ENCODE data around the gene LIN9. TPM values are rescaled to one million over a fixed set of nuclear protein-coding genes. Genes with fewer than 3 reads are reported as not detected.
A peak's percentile ranks its signal among the peaks of the same experiment; 100 is the strongest.
"Not testable (repeated sequence)": the region's sequence is repeated elsewhere in the genome, so short reads cannot be mapped to it uniquely, and the experiment has no call there.

Gene LIN9
- total RNA-seq, 1 donor from 2014 or later: 0.70 TPM

DNA sequence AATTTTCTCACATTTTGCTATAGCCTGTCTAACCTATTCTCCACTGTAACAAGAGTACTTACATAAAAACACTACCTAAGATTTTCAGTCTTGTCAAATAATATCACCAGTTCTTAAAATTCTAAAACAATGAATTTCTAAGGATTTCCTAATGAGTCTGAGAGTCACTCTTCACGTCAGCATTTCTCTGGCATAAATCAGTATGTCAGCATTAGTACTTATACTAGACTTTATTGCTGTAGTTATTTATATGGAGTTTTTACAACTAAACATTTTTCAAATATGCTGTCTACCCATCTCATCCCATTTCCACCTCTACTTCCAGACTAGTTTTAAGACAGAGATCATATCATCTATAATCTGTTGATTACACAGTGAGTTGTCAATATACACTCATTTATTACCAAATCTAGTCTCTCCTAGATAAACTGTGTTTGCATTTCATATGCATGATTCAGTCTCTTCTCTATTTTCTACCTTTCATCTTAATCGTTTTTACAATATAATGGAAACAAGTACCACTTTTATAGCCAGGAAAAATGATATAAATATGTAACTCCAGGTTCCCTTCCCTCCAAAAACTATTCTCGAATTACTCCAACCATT, 32.8 kb downstream of the LIN9 start:
- ATAC-seq (no peak), DNase-seq (ENCODE audit: low spot score) (no peak)

DNA sequence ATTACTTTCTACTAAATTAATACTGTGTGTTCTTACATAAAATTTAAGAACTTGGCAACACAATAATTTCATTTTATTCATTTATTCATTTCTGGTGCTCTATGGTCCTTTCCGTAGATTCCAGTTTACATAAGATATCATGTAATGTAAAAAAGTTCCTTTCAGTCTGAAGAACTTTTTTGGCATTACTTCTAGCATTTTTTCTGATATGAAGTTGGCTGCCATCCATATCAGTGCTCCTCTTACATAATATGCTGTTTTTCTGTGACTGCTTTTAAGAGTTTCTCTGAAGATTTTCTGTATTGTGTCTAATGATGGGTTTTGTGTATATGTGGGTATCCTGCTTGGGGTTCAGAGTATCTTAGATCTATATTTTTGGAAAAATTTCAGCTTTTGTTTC, 34.8 kb downstream of the LIN9 start:
- no peak for ATAC-seq
- no peak for DNase-seq (ENCODE audit: low spot score)

DNA sequence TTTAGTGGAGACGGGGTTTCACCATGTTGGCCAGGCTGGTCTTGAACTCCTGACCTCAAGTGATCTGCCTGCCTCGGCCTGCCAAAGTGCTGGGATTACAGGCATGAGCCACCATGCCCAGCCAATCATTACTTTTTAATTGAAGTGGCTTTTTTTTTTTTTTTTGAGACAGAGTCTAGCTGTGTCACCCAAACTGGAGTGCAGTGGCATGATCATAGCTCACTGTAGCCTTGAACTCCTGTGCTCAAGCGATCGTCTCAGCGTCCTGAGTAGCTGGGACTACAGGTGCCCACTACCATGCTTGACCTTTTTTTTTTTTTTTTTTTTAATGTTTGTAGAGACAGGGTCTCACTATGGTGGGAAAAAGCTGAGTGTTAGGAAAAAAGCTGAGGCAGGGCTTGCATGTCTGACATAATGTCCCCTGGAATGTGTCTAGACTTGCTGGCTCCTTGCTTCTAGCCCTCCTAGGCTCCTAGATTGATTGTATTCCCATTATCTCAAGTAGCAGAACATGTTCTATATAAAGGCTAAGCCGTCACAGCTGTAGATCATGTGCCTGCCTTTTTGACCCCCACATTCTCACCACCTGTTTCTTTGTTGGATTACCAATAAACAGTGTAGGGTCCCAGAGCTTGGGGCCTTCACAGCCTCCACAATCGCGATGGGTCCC, 36.6 kb downstream of the LIN9 start:
- ATAC-seq; DNase-seq (ENCODE audit: low spot score): not testable (repeated sequence)

DNA sequence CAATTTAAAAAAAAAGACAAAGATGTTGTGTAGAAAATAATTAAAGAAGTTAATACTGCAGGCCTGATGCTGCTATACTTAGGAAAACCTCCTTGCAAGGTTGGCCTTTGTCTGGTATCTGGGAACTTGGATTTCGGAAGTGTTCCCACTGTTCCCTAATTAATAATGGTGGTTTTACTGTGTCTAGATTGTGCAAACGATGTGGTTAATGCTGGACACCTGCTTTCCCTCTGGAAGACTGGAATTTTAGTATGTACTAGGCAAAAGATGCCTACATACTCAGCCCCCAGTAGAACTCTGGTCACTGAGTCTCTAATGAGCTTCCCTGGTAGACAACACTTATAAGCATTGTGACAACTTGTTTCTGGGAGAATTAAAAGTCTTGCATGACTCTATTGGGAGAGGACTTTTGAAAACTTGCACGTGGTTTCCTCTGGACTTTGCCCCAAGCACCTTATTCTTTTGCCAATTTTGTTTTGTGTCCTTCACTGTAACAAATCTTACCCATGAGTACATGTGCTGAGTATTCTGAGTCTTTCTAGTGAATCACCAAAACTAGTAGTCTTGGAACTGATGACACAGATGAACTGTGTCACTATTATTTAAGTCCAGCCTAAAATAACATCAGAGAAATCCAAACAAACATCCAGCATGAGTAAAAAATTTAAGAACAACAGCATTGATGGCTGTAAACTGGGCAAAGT, 40.4 kb downstream of the LIN9 start:
- DNase-seq (ENCODE audit: low spot score): no peak
- ATAC-seq: peak; percentile 44

DNA sequence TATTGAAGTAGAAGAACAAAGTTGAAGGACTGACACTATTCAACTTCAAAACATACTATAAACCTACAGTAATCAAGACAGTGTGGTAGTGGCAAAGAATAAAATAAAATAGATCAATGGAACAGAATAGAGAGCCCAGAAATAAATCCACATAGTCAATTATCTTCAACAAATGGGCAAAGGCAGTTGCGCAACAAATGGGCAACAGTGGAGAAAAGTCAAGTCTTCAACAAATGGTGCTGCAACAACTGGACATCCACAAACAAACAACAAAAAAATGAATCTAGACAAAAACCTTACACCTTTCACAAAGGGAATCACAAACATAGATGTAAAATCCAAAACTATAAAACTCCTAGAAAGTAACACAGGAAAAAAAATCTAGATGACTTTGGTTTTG, 47.1 kb downstream of the LIN9 start:
- ATAC-seq (no peak), DNase-seq (ENCODE audit: low spot score) (no peak)

DNA sequence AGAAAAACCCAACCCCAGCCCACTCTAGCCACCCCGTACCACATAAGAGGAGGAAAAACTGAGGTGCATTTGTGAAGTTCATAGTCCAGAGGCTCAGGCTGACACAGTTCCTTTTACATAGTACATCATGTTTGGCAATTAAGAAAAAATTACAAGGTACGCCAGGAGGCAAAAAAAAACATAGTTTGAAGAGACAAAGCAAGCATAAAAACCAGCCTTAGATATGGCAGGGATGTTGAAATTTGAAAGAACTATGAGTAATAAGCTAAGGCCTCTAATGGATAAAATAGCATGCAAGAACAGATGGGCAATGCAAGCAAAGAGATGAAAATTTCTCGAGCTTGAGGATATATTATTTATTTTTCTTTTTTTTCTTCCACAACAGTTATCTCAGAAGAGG, 53.6 kb downstream of the LIN9 start:
- ATAC-seq (no peak), DNase-seq (ENCODE audit: low spot score) (no peak)

DNA sequence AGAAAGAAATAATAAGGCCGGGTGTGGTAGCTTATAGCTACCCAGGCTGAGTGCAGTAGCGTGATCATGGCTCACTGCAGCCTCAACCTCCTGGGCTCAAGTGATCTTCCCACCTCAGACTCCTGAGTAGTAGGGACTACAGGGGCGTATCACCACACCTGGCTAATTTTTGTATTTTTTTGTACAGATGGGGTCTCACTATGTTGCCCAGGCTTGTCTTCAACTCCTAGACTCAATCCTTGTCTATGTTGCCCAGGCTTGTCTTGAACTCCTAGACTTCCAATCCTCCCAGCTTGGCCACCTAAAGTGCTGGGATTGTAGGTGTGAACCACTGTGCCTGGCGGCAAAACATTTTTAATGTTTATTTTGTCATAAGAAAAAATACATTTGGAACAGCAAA, 55.0 kb downstream of the LIN9 start:
- DNase-seq (ENCODE audit: low spot score): no peak
- ATAC-seq: no peak

DNA sequence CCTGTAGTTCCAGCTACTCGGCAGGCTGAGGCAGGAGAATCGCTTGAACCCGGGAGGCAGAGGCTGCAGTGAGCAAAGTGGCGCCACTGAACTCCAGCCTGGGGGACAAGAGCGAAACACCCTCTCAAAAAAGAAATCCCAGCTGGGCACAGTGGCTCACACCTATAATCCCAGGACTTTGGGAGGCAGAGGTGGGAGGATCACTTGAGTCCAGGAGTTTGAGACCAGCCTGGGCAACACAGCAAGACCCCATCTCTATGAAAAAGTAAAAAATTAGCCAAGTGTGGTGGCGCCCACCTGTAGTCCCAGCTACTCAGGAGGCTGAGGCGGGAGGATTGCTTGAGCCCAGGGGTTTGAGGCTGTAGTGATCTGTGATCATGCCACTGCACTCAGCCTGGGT, 56.1 kb downstream of the LIN9 start:
- ATAC-seq: not testable (repeated sequence)

DNA sequence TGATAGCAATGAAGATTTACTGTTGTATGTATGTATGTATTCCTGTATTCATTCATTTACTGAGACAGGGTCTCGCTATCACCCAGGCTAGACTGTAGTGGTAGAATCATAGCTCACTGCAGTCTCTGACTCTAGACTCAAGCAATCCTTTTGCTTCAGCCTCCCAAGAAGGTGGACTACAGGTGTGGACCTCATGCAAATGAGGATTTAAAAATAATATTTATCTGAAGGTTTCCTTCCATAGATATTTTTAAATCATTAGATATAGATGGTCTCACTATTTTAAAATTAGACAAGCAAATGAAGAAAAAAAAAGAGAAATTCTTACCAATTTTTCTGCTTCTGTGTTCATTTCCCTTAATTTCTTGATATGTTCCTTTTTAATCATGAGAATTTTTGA, 58.5 kb downstream of the LIN9 start:
- no peak for ATAC-seq
- DNase-seq (ENCODE audit: low spot score): no peak

More for the DNA sequence above, 56.1 kb downstream of the LIN9 start:
- DNase-seq (ENCODE audit: low spot score): not testable (repeated sequence)

DNA sequence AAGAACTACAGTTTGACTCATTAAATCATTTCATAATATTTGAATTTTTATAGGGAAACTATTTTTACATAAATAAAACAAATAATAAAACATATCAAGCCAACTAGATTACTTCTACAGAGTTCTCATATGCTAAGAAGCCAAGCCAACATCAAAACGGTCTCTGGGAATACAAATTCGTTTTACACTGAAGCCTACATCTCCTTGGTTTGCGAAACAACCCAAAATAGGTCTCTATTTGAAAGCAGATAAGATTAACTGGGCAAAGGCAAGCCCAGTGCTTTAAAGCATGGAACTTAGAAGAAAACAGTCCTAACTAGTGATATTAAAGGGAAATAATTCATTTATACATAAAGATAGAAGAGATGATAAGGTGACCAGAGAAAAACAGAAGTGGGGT, 60.2 kb downstream of the LIN9 start:
- DNase-seq (ENCODE audit: low spot score): no peak
- no peak for ATAC-seq

DNA sequence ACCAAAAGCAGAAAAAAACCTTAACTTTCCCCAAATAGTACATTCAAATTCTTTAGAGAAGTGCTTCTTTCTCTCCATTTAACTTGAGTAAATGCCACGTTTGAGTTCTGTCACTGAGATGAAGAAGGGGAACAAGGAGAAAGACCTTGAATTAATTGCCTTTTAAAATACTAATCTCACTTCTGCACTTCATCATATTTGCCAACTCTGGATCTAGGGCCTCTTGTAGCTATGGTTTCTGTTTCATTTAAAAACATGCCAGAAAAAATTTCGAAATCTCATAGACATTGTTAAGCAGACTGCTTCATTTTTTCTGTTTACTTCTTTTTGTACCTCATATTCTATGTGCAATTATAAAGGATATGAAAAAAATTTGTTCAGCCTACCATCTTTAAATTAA, 60.9 kb downstream of the LIN9 start:
- no peak for DNase-seq (ENCODE audit: low spot score)
- no peak for ATAC-seq

DNA sequence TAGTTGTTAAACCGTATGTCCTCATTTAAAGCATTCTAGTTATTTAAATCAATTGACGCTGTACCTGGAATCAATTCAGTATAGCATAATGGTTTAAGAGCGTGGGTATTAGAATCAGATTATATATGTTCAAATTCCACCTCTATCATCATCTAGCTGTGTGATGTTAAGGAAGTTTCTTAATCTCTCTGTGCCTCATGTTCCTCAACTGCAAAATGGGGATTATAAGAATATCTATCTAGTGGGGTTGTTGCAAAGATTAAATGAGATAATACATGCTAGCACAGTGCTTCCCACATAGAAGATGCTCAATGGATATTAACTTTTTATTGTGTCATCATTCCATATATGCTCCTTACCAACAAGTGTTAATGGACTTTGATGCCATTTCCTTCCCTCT, 69.5 kb downstream of the LIN9 start:
- ATAC-seq: no peak

DNA sequence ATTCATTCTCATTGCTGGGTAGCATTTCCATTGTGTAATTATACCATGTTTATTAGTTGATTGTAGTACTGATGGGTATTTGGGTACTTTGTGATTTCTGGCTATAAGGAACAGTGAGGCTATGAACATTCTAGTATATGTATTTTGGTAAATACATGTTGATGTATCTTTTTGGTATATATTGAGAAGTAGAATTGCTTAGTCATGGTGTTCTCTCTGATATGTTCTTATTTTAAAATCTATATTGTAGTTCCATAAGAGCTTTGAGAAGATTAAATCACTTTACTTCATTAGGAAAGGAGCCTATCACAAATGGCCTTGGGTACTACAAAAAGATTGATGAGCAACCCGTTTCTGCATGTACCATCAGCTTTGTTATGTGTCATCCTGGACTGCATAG, 72.1 kb downstream of the LIN9 start:
- ATAC-seq (no peak), DNase-seq (ENCODE audit: low spot score) (no peak)

More for the DNA sequence above, 69.5 kb downstream of the LIN9 start:
- DNase-seq (ENCODE audit: low spot score): no peak

DNA sequence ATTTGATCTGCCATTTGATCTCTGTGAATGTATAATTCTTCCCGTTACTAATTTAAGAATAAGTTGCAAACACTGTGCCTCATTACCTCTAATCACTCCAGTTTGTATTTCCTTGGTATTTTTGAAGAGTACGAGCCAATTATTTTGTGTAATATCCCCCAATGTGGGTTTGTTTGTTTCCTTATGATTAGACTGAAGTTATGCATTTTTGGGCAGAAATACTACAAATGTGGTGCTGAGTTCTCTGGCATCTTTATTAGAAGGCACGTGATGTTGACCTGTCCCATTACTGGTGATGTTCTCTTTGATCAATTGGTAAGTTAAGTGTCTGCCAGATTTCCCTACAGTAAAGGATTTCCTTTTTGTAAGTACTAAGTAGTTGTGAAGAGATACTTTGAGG, 75.2 kb downstream of the LIN9 start:
- DNase-seq (ENCODE audit: low spot score) (no peak), ATAC-seq (no peak)

DNA sequence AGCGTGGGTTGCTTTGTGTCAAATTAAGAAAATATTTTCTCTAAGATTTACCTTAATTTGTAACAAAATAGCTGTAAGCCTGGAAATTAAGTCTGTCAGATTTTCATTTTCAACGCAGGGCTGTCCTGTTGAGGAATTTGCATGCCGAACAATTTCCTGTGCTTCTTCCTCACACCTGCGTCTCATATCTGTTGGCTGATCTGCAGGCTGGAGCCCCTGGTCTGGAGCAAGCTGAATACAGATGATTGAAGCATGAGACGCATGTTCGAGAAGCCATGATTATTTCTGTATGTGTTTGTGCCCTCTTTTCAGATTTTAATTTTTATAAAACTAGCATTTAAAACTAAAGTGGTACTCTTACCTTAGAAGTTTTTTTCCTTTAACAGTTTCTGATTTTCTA, 75.7 kb downstream of the LIN9 start:
- DNase-seq (ENCODE audit: low spot score): no peak
- ATAC-seq: no peak

DNA sequence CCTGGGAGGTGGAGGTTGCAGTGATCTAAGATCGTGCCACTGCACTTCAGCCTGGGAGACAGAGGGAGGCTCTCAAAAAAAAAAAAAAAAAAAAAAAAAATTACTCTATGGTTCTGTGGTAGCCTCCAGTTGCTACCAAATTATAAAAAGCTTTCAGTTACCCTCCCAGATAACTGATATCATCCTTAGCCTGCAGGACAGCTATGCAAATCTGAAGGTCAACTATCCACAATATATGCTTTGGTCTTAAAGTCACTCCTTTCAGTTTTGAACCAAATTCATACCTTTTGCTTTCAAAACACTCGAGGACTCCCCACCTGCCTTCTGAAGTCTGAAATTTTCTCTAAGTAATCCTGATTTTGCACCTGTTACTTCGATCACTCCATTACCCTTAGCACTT, 82.4 kb downstream of the LIN9 start:
- ATAC-seq (no peak), DNase-seq (ENCODE audit: low spot score) (no peak)

DNA sequence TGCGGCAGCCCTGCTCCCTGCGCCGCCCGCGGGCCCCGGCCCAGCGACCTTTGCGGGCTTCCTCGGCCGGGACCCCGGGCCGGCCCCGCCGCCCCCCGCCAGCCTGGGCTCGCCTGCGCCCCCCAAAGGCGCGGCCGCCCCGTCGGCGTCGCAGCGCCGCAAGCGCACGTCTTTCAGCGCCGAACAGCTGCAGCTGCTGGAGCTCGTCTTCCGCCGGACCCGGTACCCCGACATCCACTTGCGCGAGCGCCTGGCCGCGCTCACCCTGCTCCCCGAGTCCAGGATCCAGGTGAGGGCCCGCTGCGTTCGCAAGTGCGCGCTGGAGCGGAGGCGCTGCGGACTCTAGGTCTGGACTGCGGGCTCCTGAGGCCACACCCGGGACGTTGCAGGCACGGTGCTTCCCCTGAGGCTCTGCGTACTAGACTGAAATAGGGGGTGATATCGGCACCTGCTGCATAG, 85.1 kb downstream of the LIN9 start:
- no peak for ATAC-seq
- no peak for DNase-seq (ENCODE audit: low spot score)

DNA sequence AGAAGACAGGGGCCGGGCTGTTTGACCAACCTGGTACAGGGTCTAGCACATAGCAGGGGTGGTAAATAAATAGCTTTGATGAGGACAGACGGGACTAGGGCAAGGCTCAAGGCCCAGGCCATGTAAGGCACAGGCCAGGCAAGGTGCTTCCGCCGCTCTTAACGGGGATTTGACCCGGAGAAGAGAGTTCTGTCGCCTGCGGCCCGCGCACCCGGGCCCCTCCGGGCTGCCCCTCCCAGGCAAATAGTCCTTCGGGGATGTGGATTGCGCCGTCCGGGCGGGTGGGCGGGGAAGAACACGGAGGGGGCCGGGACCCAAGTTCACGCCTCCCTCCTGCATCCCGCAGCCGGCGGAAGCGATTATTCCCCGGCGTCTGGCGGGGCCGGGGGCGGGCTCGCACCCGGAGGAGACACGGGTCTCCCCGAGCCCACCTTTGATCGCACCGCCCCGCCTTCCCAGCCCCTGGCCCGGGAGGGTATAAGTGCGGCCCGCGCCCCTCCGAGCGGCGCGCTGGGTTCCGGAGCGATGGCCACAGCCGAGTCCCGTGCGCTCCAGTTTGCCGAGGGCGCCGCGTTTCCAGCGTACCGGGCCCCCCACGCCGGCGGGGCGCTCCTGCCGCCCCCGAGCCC, 85.7 kb downstream of the LIN9 start, which contains the start of gene MIXL1:
Gene MIXL1, plus strand, starts transcription at position 508 of the 629 bp plus-strand sequence. Its CDS starts 18 bp downstream, at position 526.
- DNase-seq (ENCODE audit: low spot score) (no peak), ATAC-seq (no peak)

DNA sequence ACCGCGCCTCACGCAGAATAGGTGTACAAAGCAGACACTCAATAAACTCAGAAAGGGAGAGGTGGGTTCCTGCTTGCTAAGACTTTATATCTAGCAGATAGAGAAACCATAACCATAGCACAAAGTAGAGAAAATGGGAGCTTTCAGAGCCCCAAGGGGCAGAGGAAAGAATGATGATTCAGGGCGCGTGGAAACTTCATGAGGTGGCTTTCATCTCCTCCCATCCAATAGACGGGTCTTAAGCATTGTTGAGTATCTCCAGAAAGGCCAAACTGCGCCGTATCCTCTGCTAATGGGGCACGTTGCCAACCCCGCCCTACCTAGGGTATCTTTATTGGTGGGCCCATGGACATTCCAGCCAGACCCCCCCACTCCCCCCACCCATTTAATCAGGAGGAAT, 86.3 kb downstream of the LIN9 start:
- no peak for DNase-seq (ENCODE audit: low spot score)
- no peak for ATAC-seq

DNA sequence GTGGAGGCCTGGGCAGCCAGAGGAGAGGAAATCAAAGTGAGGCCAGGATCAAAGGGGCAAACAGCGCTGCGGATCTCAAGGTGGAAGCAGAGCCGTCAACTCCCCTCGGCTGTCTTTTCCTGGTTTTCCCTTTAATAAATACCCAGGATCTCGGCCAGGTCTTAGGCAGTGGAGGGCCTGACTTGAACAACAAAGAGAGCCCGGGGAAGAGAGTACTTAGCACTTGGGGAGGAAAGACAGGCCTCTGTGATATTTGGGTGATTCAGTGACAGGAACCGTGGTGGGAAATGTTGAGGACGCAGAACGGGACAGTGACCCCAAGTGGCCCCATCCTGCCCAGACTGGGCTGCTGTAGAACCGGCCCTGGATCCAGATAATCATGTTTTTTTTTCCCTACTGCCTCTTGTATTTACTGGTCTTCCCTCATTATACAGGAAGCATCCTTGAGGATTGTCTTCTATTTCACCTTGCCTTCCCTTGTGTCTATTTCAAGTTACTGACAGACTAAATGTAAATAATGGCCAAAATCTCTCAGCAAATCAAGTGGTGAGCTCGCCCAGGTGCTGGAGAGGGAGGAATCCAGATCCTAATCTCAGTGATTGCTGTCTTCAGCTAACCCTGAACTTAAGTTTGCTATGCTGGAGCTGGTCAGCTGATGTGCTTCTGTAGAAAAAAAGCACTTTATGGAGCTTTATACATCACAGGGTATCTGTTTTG, 88.3 kb downstream of the LIN9 start:
- DNase-seq (ENCODE audit: low spot score): no peak
- ATAC-seq: no peak

DNA sequence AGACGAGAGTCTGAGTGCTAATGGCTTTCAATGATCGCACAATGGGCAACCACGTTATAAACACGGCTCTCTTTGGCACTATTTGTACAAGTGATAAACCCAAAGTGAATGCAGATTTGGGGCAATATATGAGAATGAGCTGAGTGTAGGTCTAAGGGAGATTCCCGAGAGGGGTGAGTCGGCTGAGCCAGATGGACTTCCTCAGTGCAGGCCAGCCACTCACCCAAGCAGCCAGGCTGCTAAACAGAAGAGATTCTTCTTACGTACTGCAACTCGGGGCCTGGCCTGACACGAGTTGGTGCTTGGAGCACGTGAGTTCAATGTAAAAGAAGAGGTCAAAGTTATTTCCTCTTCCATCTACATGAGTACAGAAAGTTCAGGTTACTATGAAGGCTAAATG, 91.7 kb downstream of the LIN9 start:
- DNase-seq (ENCODE audit: low spot score) (no peak), ATAC-seq (no peak)
